Hepatocyte (in vitro differentiated cells): ENCODE results near the gene UPK3B.
"Not testable (repeated sequence)": the region's sequence is repeated elsewhere in the genome, so short reads cannot be mapped to it uniquely, and the experiment has no call there.

Experiments used
- EZH2phosphoT487 ChIP-seq: fragments of 200-600 bp; sonication (generic); IDR thresholded peaks from one replicate; pipeline ENCODE4 v1.6.1; 2018; ENCODE audit warnings: antibody characterized with exemption, mild to moderate bottlenecking, low read depth, moderate library complexity; ENCODE audit not compliant: unreplicated experiment, severe bottlenecking
- TF ChIP-seq, protein P1 (sequence below): fragments of 200-600 bp; sonication (generic); IDR thresholded peaks from 2 replicates; pipeline ENCODE4 v1.5.1; 2016; ENCODE audit warnings: antibody characterized with exemption, mild to moderate bottlenecking; ENCODE audit not compliant: poor library complexity

DNA sequence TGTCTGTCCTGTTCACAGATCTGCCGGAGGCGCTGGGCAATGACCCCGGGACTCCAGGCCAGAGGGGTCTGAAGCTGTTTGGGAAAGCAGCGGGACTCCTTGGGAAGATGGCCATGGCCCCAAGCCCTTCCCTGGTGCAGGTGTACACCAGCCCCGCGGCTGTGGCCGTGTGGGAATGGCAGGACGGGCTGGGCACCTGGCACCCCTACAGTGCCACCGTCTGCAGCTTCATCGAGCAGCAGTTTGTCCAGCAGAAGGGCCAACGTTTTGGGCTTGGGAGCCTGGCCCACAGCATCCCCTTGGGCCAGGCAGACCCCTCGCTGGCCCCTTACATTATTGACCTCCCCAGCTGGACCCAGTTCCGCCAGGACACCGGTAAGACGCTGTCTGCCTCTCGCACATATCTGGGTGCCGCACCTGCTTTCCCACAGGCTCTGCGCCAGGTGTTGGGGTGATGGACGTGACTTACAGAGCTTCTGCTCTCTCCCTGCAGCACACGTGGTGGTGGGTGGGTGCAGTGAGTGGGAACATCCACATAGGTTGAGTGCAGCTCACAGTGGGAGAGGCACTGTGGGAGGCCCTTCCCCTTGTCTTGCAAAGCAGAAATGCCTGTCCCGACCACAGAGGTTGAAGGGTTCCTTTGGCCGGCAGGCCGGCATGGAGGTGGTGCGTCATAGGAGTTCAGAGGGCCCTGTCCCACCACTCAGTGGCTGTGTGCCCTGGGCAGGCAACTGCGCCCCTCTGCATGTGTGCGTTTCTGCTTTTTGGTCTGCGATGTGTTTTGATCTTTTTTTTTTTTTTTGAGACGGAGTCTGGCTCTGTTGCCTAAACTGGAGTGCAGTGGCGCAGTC is 29.7 kb upstream of the UPK3B start:
- TF ChIP-seq, protein P1, sequence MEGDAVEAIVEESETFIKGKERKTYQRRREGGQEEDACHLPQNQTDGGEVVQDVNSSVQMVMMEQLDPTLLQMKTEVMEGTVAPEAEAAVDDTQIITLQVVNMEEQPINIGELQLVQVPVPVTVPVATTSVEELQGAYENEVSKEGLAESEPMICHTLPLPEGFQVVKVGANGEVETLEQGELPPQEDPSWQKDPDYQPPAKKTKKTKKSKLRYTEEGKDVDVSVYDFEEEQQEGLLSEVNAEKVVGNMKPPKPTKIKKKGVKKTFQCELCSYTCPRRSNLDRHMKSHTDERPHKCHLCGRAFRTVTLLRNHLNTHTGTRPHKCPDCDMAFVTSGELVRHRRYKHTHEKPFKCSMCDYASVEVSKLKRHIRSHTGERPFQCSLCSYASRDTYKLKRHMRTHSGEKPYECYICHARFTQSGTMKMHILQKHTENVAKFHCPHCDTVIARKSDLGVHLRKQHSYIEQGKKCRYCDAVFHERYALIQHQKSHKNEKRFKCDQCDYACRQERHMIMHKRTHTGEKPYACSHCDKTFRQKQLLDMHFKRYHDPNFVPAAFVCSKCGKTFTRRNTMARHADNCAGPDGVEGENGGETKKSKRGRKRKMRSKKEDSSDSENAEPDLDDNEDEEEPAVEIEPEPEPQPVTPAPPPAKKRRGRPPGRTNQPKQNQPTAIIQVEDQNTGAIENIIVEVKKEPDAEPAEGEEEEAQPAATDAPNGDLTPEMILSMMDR = not testable (repeated sequence)
- not testable (repeated sequence) for TF ChIP-seq EZH2phosphoT487
